HG03460 (cell line): ENCODE results near the gene NKX6-2.
"Not testable (repeated sequence)": the region's sequence is repeated elsewhere in the genome, so short reads cannot be mapped to it uniquely, and the experiment has no call there.

ENCODE experiments used
- ATAC-seq: cut with Tn5 transposase; IDR thresholded peaks from one replicate; pipeline ENCODE4 v1.9.1; 2021; ENCODE audit not compliant: unreplicated experiment

NKX6-2 gene

DNA sequence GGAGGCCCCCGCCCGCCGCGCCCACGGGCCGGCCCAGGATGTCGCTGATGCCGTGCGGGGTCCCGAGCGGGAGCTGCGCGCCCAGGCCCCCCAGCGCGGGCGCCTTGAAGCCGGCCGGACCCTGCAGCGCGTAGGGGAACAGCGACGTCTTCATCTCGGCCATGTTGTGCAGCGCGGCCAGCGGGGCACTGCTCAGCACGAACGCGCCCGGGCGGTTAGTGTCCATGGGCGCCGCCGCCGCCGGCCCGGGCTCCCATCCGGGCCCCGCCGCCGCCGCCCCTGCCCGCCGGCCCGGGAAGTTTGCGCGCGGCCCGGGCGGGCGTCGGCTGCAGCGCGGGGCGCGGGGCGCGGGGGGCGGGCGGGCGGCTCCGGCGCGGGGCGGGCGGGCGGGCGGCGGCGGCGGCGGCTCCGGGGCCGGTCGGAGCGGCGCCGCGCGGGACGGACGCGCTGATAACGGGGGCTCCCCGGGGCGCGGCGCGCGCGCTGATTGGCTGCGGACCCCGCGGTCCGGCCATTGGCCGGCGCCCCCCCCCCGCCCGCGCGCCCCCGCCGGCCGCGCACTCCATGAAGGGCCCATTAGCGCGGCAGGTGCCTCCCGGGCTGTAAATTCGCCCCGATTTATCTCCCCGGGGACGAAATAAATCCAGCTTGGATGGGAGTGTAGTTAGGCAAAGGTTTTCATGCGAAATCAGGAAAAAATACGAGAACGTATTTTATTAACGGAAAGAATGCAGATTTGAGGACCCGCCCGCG lies at the start of gene NKX6-2:
Gene NKX6-2 (minus strand): TSS at position 425 of the 753 bp plus-strand sequence. CDS start 199 bp downstream, at position 226.
- ATAC-seq: no peak

DNA sequence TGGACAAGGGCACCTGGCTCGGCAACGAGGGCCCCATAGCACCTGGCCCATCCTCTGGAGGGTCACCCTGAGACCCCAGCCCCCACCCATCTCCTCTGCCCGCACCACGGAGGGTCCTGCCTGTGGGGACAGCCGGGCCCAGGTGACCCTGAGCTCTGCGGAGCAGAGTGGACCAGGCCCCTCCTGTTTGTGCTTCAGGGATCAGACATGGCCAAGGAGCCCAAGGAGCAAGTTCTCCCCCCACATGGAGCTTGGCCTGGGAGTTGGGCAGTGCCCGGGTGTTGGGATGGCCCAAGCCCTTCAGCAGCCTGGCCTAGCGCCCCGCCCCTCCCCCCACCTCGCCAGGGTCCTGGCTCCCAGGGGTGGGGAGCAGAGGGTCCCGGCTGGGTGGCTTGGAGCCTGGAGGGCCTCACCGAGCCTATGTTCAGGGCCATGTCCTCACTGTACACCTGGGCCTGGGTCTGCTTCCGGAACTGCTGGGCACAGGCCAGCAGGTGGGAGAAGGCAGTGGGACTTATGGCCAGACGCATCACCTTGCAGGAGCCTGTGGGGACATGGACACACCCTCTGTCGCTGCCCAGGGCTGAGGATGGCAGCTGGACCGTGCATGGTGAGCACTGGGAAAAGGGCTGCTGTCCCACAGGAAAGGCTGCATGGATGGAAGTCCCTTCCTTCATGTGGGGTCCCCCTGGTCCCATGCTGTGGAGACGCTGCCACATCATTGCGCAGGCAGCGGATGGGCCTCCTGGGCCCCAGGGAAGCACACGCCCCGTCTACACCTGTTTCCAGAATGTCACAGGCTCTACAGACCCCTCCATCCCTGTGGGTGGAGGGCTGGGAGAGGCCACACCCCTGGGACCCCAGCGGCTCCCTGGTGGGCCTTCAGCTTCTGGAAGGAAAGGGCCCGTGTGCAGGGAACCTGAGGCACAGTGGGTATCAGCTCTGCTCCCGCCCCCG lies 49.2 kb upstream of the NKX6-2 start:
- no peak for ATAC-seq

DNA sequence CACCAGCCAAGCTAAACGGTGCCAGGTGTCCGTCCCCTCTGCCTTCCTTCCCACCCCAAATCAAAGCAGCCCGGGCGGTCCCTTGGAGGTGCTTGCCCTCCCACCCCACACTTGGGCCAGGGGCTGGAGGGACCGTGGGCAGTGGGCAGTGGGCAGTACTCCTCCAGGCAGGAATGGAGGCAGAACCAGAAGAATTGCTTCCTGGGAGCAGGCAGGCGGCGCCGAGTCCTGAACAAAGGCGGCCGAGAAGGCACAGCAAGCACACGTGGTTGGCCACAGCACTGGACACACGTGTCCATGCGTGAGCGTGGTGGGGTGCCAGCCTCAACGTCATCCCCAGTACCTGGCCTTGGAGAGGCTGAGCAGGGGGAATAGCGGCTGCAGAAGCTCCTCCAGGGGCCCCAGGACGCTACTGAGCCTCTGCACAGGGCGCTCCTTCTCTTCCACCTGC lies 48.4 kb upstream of the NKX6-2 start:
- ATAC-seq: no peak

DNA sequence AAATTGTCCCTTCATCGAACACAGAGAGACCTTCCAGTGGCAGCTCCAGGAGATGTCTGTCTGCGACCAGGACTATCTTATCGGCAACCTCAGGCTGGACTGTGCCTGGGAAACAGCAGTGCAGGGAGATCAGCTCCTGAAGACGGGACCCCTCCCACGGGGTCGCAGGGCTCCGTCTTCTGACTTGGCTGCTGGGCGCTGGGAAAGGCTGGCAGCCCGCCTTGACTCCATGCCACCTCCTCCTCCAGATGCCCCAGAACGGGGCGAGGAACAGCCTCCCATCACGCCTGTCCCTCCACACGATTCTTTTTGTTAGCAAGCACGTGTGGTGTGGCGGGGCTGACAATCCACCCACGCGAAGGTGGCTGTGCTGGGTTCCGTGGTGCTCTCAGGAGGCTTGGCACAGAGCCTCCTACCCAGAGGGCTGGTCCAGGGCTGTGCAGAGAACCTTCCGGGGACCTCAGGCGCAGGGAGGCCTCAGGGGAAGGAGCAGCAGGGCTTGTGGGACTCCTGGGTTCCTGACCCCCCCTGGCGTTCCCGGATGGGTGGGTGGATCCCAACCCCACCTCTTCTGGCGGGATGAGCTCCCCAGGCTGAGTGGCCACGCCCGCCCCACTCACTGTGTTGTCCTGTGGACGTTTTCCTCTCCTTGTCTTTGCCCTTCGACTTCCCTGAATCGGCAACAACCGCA lies 47.6 kb upstream of the NKX6-2 start:
- ATAC-seq: no peak

DNA sequence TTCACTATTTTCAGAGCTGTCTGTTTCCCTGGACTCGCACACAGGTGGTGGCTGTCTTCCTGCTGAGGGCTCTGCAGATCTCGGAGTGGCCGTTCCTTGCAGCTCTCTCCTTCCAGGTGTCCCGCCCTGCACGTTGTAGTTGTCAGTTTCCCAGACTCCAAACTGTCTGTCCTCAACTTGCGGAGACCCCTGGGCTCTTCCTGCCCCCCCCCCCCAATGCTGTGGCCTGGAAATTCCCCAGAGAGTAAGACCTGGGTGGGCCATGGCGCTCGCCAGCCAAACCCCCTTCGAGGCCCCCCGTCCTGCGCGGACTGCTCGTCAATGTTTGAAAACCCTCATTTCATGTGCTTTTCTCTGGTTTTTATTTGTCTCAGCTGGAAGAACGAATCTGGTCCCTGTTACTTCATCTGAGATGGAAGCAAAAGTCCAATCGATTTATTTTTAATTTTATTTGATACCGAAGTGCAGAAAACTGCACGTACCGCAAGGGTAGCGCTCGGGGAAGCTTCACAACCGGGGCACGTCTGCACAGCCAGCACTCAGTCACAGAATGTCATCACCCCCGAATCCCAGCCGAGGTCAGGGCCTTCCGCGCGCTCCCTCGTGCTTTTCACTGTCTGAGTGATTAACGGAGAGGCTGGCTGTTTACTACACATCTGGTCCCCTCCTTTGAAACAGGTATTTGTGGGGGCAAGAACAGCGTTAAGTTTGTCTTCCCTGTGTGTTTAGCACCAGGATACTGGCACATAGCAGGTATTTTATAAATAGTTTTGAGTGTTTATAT lies 46.4 kb upstream of the NKX6-2 start:
- no peak for ATAC-seq

DNA sequence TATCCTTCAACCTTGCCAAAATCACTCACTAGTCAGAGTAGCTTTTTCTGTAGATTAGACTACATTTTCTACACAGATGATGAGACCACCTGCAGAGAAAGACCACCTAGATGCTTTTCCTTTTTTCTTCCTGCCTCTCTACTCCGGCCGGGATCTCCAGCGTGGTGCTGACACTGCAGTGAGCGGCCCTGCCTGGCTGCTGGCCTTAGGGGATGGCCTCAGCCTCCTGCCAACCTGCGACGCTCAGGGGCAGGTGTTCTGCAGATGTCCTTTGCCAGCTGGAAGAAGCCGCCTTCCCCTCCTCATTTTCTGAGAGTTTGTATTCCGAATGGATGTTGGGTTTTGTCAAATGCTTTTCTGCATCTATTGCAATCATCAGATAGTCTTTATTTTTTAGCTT lies 43.5 kb upstream of the NKX6-2 start:
- ATAC-seq: no peak

DNA sequence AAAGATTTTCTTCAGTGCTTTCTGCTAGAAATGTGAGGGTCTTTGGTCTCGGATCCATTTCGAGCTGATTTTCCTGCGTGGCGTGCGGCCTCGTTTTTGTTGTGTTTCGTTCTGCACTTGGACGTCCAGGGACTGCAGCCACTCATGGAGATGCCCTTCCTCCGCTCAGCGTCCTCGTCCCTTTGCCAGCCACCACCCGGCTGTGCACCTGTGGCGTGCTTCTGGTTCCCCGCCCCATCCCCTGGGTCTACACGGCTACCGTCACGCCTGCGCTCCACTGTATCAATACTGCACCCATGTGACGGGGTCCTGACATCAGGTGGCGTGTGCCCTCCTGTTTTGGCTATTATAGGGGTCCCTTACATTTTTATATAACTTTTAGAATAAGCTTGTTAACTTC lies 42.7 kb upstream of the NKX6-2 start:
- ATAC-seq: no peak

DNA sequence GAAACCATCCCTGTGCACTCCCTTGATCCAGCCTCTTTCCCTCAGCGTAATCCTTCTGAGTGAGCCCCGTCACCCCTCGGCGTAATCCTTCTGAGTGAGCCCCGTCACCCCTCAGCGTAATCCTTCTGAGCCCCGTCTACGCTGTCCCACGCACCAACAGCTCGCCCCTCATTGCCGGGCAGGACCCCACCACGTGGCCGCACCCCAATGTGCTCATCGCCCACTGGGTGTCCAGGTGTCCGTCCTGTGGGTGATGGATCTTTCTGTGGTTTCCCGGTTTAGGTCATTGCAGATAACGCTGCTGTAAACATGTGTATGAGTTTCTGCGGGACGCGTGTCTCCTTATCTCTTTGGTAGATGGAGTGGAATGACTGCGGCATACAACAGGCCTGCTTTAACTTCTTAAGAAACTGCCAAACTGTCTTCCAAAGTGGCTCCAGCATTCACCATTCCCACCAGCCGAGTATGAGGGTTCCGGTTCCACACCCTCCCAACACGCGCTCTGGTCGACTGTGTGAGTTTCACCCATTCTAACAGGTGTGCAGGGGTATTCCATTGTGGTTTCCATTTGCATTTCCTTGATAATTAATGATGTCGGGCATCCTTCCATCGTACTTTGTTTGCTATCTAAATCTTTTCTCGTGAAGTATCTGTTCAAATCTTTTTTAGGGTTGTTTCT lies 42.1 kb upstream of the NKX6-2 start:
- no peak for ATAC-seq

DNA sequence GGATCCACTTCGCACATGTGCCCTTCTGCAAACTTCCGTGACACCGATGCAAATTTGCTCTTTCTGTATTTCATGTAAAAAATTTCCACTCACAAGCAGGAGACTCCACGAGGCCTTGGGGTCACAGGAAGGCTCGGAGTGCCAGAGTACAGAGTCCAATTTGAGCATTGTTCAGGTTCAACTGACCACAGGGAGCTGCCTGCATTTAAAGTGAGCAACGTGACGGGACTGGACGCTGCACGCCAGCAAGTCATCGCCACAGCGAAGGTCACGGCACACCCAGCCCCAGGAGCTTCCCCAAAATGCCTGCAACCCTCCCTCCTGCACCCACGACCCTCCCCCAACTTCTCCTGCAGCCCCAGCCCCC lies 41.5 kb upstream of the NKX6-2 start:
- no peak for ATAC-seq

DNA sequence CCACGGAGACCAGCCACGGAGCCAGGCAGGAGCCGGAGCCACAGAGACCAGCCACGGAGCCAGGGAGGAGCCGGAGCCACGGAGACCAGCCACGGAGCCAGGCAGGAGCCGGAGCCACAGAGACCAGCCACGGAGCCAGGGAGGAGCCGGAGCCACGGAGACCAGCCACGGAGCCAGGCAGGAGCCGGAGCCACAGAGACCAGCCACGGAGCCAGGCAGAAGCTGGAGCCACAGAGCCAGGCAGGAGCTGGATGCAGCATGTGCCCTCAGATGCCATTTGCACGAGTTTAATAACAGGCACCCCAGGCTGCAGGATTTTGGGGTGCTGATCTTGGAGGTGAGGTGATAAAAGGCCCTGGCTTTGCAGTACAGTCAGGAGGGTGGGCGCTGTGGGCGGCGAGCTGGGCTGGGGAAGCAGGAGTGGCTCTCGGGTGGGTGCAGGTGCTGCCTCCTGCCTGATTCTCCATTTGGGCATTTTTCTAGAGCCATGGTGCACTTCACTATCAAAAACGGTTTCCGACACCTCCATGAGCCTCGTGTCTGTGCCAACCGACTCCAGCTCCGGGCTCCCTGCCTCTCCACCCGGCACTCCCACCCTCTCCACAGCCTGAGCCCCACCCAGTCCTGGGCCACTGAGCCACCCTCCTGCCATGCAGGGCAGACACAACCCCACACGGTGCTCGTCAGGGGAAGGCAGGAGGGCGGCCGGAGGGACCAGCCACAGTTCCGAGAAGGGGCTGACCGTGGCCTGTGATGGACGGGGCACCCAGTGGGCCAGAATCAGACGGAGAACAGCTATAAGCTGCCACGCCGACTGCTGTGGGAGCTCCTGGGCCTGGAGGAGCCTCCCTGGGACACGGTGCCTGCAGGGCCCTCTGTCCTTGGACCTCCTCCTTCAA lies 40.8 kb upstream of the NKX6-2 start:
- ATAC-seq: no peak

DNA sequence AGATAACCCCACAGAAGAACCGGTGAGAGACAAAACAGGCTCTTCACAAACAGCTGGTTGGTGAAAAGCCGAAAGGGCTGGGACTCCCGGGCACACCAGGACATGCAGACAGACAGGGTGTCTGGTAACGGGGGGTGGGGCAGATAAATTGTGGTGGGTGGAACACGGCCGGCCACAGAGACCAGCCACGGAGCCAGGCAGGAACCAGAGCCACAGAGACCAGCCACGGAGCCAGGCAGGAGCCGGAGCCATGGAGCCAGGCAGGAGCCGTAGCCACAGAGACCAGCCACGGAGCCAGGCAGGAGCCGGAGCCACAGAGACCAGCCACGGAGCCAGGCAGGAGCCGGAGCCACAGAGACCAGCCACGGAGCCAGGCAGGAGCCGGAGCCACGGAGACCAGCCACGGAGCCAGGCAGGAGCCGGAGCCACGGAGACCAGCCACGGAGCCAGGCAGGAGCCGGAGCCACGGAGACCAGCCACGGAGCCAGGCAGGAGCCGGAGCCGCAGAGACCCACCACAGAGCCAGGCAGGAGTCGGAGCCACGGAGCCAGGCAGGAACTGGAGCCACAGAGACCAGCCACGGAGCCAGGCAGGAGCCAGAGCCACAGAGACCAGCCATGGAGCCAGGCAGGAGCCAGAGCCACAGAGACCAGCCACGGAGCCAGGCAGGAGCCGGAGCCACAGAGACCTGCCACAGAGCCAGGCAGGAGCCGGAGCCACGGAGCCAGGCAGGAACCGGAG lies 40.0 kb upstream of the NKX6-2 start:
- not testable (repeated sequence) for ATAC-seq

DNA sequence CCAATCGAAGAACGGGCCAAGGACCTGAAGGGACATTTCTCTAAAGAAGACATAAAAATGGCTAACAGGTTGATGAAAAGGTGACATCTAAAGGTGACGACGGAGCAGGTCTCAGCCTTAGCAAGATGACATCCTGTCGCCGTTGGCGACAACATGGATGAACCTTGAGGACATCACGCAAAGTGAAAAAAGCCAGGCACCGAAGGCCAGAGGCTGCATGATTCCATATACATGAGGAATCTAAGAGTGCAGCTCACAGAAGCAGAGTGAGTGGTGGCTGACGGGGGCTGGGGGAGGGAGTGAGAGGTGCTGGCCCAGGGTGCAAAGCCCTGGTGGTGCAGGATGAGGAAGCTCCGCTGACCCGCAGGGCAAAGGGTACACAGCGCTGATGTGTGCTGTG lies 34.1 kb upstream of the NKX6-2 start:
- ATAC-seq: no peak

DNA sequence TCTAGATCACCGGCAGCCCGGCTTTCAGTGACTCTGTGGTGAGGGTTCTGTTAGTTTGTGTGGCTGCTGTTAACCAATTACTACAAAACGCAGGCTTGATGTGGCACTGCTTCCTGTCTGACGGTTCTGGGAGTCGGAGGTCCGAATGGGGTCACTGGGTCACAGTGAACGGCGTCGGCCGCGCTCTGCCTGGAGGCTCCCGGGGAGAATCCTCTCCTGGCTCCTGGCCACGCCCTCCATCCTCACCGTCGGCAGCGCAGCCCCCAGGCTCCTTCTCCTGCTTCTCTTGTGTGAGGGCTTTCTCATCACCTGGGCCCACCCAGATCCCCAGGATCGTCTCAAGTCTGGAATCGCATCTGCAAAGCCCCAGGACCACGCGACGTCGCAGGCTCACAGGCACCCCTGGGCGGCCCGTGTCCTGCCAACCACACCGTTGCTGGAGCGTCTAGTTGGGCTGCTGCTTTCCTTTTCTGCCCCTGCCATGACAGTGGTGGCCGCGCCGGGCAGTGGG lies 31.8 kb upstream of the NKX6-2 start:
- ATAC-seq: no peak

DNA sequence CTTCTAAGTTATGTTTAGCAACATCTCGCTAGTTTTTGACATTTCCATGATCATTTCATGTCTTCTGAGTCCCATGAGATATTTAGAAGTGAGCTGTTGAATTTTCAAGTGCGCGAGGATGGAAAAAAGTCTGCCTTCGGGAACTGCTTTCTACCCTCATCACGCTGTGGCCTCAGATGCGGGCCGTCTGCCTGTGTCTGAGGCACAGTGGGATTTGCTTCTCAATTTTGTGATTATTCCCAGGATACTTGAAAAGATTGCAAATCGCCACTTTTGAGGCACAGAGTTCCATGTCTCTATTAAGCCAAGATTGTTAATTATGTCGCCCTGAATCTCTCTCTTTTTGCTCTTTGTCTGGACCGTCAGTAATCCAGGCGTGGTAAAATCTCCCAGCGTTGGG lies 30.8 kb upstream of the NKX6-2 start:
- ATAC-seq: no peak

DNA sequence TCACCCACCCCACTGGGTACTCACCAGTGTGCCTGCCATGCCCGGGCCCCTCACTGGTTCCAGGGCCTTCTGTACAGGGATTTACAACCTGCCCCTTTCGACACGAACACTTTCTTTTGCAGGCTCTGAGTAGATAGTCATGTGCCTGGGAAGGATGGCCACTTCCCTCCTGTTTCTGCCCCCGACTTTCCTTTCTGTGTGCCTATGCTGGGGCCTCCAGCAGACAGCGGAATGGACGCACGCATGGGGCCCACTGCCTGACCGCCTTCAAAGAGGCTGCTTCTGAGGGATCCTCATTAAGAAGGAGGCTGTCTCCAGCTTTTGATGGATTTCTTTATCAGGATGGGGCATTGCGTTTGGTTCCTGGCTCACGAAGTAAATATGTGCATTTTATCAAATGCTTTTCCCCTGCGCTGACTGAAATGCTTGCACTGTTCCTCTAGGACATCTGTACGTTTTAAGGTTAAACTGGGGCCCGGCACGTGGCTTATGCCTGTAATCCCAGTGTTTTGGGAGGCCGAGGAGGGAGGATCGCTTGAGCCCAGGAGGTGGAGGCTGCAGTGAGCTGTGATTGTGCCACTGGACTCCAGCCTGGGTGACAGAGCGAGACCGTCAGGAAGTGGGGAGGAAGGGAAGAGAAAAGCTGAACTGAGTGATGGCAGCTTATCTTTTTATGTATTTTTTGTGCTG lies 29.4 kb upstream of the NKX6-2 start:
- ATAC-seq: no peak

DNA sequence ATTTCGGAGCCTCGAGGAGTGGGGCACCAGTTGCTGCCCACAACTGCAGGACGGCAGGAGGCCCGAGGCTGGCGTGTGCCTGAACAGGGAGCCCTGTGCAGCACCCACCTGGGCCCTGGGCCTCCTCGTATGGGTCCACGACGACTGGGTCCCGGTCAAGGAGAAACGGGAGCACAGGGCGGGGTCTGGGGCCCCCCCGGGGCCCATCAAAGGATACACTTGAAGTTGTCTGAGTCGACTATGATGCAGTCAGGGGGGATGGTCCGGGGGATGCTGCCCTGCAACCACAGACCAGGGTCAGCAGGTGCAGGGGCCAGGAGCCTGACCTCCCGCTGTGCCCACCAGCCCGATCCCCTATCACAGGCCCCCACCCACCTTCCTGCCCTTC lies 28.5 kb upstream of the NKX6-2 start:
- ATAC-seq: no peak

DNA sequence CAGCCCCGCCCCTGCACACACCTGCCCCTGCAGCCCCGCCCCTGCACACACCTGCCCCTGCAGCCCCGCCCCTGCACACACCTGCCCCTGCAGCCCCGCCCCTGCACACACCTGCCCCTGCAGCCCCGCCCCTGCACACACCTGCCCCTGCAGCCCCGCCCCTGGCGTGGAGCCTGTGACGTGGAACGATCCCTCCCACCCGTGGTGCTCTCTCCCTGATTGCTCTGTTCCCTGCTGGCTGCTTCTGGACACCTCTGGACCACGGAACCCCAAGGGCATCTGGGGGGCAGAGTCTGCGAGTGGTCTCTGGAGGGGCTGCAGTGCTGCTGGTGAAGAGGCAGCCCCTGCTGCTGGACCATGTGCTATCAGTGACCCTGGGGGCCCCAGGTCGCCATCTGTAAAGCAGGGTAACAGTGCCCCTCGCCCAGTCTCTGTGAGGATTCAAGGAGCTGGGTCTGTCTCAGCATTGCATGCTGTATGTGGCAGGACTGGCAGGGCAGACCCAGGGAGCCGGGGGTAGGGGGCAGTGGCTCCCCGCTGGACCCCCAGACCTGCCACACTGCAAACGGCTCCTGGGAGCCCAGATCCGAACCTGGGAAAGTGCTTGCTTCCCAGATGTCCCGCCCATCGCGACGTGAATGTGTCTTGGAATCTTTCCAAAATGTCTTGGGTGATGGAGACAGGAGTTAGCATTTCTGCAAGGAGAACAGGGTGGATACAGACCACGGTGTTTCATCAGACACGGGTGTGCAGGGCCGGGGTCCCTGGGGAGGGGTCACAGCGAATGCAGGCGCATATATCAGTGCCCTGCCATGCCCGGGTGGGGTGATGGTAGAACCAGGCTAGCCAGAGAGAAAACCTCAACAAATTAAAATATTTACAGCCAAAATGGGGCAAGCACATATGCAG lies 27.9 kb upstream of the NKX6-2 start:
- no peak for ATAC-seq
